Osteoblast (primary cell): ENCODE results near the gene SHMT1. TPM values are rescaled to one million over a fixed set of nuclear protein-coding genes. Genes with fewer than 3 reads are reported as not detected.
"Not testable (repeated sequence)": the region's sequence is repeated elsewhere in the genome, so short reads cannot be mapped to it uniquely, and the experiment has no call there.

Experiments used
- DNase-seq: peaks from one replicate; pipeline ENCODE4 v3.0.0; 2011; ENCODE audit warnings: low spot score, mixed read lengths; ENCODE audit not compliant: insufficient read length; ENCODE audit errors: missing footprints
- H2AFZ ChIP-seq: 2 replicates; pipeline ENCODE4 v1.6.0; 2011; ENCODE audit warnings: mild to moderate bottlenecking, low read length
- H3K27ac ChIP-seq: 2 replicates; pipeline ENCODE4 v1.5.1; 2011; ENCODE audit warnings: mild to moderate bottlenecking, low read depth, low read length, moderate library complexity
- H3K27me3 ChIP-seq: 2 replicates; pipeline ENCODE4 v1.6.0; 2012; ENCODE audit warnings: mild to moderate bottlenecking, control low read depth, inconsistent platforms, low read length, moderate library complexity; ENCODE audit not compliant: insufficient read depth
- H3K36me3 ChIP-seq: 2 replicates; pipeline ENCODE4 v1.5.1; 2011; ENCODE audit warnings: mild to moderate bottlenecking, low read length, control low read depth, moderate library complexity; ENCODE audit not compliant: insufficient read depth
- H3K4me1 ChIP-seq: 2 replicates; pipeline ENCODE4 v1.5.1; 2011; ENCODE audit warnings: mild to moderate bottlenecking, low read length, control low read depth, moderate library complexity; ENCODE audit not compliant: insufficient read depth
- H3K4me2 ChIP-seq: 2 replicates; pipeline ENCODE4 v1.6.0; 2011; ENCODE audit warnings: mild to moderate bottlenecking, low read length; ENCODE audit not compliant: insufficient read depth
- H3K4me3 ChIP-seq: fragments of 200-600 bp; sonication (generic); 3 replicates; pipeline ENCODE4 v1.5.1; 2012; ENCODE audit warnings: mild to moderate bottlenecking, low read length, inconsistent platforms; ENCODE audit not compliant: insufficient read depth
- H3K79me2 ChIP-seq: 2 replicates; pipeline ENCODE4 v1.6.0; 2012; ENCODE audit warnings: mild to moderate bottlenecking, low read length, control low read depth, inconsistent platforms; ENCODE audit not compliant: insufficient read depth
- H3K9me3 ChIP-seq: 2 replicates; pipeline ENCODE4 v1.5.1; 2011; ENCODE audit warnings: low read depth, low read length, control low read depth
- H4K20me1 ChIP-seq: 2 replicates; pipeline ENCODE4 v1.6.0; 2012; ENCODE audit warnings: mild to moderate bottlenecking, low read length, control low read depth; ENCODE audit not compliant: insufficient read depth
- total RNA-seq: library from RNA; depleted of rRNA; stranded (reverse); fragments of >200 nt; gene quantifications from 2 replicates; pipeline ENCODE4 v1.2.3, GENCODE V29; 2012
- TF ChIP-seq, protein P1 (sequence below): IDR thresholded peaks from 2 replicates; pipeline ENCODE4 v1.5.1; 2011; ENCODE audit warnings: mild to moderate bottlenecking, low read depth, low read length, moderate library complexity; ENCODE audit errors: extremely low read depth

Gene SHMT1
- total RNA-seq, 1 donor: 19.5 TPM

DNA sequence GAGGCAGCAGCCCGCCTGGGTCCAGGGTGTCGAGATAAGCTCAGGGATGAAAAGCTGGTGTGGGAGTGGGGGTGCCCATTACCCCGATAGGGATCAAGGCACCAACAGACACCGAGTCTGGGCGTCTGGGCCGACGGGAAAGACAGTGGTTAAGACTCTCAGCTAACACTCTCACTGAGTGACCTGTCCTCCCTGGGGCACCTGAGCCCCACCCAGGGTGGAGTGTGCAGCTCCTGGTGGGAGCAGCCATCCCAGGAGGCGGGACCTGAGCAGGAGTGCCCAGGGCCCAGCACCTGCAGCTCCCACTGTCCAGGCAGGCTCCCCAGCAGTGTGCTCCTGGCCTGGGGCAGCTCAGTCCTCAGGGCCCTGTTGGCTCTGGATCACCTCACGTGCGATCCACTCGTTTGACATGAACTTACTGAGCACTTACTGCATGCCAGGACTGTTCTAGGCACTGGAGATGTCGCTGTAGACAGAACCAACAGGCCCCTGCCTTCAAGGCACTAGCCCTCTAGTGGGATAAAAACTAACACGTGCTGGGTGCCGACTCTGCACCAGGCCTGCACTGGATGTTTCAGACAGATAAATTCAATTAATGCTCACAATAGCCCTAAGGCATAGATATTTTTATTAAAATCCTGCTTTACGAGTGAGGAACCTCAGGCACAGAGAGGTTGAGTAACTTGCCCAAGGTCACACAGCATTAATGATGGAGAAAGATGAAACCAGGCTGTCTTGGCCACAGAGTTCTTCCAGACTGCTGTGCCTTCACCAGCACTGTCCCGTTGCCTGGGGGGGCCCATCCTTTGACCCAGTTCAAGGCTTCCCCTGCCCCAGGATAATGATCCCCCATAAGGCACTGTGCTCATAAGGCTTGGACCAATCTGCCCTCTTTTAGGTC, 16.1 kb upstream of the SHMT1 start:
- TF ChIP-seq, protein P1, sequence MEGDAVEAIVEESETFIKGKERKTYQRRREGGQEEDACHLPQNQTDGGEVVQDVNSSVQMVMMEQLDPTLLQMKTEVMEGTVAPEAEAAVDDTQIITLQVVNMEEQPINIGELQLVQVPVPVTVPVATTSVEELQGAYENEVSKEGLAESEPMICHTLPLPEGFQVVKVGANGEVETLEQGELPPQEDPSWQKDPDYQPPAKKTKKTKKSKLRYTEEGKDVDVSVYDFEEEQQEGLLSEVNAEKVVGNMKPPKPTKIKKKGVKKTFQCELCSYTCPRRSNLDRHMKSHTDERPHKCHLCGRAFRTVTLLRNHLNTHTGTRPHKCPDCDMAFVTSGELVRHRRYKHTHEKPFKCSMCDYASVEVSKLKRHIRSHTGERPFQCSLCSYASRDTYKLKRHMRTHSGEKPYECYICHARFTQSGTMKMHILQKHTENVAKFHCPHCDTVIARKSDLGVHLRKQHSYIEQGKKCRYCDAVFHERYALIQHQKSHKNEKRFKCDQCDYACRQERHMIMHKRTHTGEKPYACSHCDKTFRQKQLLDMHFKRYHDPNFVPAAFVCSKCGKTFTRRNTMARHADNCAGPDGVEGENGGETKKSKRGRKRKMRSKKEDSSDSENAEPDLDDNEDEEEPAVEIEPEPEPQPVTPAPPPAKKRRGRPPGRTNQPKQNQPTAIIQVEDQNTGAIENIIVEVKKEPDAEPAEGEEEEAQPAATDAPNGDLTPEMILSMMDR: no peak
- Histone ChIP-seq H3K79me2 (no peaks in the 10 kb centered on the region), H3K36me3 (no peaks in the 10 kb centered on the region)

DNA sequence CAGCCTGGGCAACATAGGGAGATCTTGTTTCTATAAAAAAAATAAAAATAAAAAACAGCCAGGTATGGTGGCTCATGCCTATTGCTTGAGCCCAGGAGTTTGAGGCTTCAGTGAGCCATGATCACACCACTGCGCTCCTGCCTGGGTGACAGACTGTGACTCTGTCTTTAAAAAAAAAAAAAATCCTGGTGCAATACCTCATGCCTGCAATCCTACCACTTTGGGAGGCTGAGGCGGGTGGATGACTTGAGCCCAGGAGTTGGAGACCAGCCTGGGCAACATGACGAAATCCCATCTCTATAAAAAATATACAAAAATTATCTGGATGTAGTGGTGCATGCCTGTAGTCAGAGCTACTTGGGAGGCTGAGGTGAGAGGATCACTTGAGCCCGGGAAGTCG, 15.3 kb upstream of the SHMT1 start:
- H3K4me2 ChIP-seq, DNase-seq, H3K4me1 ChIP-seq, H3K4me3 ChIP-seq, H3K27ac ChIP-seq, H2AFZ ChIP-seq, H3K27me3 ChIP-seq, H4K20me1 ChIP-seq, H3K36me3 ChIP-seq, H3K9me3 ChIP-seq, H3K79me2 ChIP-seq: not testable (repeated sequence)

More for the DNA sequence above, 16.1 kb upstream of the SHMT1 start:
- Histone ChIP-seq H3K4me1 (no peaks in the 10 kb centered on the region), H4K20me1 (no peaks in the 10 kb centered on the region), H3K4me2 (no peak overlapping the region), H2AFZ (no peak overlapping the region), H3K27me3 (peaks cover 9% of the 10 kb centered on the region), H3K9me3 (peaks cover 2% of the 10 kb centered on the region), H3K4me3 (no peak overlapping the region), H3K27ac (no peak overlapping the region)
- DNase-seq: no peak

DNA sequence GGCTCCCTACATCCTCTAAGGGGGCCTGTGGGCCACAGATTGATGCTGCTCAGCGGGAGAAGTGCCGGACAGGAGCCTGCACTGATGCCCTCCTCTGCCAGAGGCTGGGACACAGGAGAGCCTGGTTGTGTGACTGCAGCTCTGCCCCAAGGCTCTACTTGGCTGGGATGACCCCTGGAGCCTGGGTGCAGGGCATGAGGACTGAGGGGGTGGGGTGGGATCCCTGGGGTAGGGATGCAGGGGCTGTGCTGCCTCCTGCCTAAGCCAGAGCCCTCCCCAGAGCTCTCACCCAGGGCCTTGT, 14.8 kb upstream of the SHMT1 start:
- no peak overlapping the region for H2AFZ ChIP-seq
- TF ChIP-seq, protein P1: no peak
- peaks cover 6% of the 10 kb centered on the region for H3K27me3 ChIP-seq

DNA sequence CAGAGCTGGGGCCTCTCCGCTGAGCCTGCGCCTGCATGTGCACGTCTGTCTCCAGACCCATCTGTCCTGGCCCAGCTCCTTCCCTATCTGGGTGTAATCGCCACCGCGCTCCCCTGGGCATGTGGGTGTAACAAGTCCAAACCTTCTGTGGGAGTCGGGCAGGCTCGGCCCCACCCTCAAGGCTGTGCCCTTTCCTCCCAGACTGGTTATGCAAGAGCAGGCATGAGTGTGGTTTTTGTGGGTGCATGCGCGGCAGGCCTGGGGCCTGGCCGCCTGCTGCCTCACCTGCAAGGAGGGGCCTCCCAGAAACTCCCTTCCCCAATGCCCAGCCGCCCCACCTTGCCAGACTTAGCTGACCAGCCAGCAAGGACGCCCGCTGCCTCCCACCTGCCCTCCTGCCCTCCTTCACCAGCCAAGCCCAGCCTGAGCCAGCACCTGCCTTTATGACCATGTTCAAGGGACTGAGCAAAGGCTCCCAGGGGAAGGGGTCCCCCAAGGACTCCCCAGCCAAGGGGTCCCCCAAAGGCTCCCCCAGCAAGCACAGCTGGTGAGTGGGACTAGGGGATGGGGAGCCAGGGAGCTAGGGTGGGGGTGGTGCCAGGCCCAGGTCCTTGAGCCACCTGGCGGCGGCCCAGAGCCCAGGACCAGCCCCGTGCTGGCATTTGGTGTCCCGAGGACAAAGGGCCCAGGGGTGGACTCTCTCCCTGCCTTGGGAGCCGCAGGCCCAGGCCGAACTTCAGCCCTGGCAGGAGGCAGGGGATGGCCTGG, 14.3 kb upstream of the SHMT1 start, which contains the start of gene EVPLL:
Gene EVPLL, plus strand, starts transcription at position 342 of the 768 bp plus-strand sequence. CDS start 3,160 bp downstream, outside the sequence.
- Histone ChIP-seq H3K79me2 (no peaks in the 10 kb centered on the region), H4K20me1 (no peaks in the 10 kb centered on the region), H3K4me3 (no peak within 1 kb of the TSS), H2AFZ (no peak within 1 kb of the TSS), H3K4me1 (no peaks in the 10 kb centered on the region), H3K27ac (no peak within 1 kb of the TSS), H3K9me3 (peaks cover 2% of the 10 kb centered on the region), H3K4me2 (no peak within 1 kb of the TSS), H3K27me3 (peaks cover 6% of the 10 kb centered on the region), H3K36me3 (no peaks in the 10 kb centered on the region)
- no peak for DNase-seq
- TF ChIP-seq, protein P1: no peak

More for the DNA sequence above, 14.8 kb upstream of the SHMT1 start:
- H4K20me1 ChIP-seq: no peaks in the 10 kb centered on the region
- H3K79me2 ChIP-seq: no peaks in the 10 kb centered on the region
- no peak overlapping the region for H3K4me3 ChIP-seq
- H3K27ac ChIP-seq: no peak overlapping the region
- no peak for DNase-seq
- H3K4me2 ChIP-seq: no peak overlapping the region
- peaks cover 2% of the 10 kb centered on the region for H3K9me3 ChIP-seq
- no peaks in the 10 kb centered on the region for H3K36me3 ChIP-seq
- H3K4me1 ChIP-seq: no peaks in the 10 kb centered on the region
